Endothelial cell of umbilical vein (primary cell): ENCODE data around the gene ROPN1. TPM values are rescaled to one million over a fixed set of nuclear protein-coding genes. Genes with fewer than 3 reads are reported as not detected.

Source experiments
- BruUV-seq: library from RNA; stranded (reverse); fragments of 400-500 nt; replicated peaks from 2 replicates; lab custom pipeline; 2021; lab: Mats Ljungman, UMichigan
- CTCF ChIA-PET: fragments of 300-600, 350-600 bp; sonication (Branson Sonifier 250); formaldehyde crosslinking; loops from one replicate; lab custom pipeline; 2021; ENCODE audit warnings: antibody characterized with exemption, inconsistent platforms; lab: Charles Lee
- POLR2A ChIA-PET: fragments of 300-600, 350-600 bp; sonication (Branson Sonifier 250); formaldehyde crosslinking; loops from one replicate; lab custom pipeline; 2021; ENCODE audit warnings: antibody characterized with exemption, inconsistent platforms; lab: Charles Lee
- DNase-seq: peaks from one replicate; pipeline ENCODE4 v3.0.0-alpha.2; 2011; ENCODE audit warnings: low read depth, low spot score
- FAIRE-seq: peaks from 2 replicates; lab custom pipeline; 2011; peaks lifted over from hg19 to GRCh38; lab: Jason Lieb, UNC
- H2AFZ ChIP-seq: 2 replicates; pipeline ENCODE4 v1.6.0; 2012; ENCODE audit warnings: low read depth, low read length, control low read depth, inconsistent platforms
- H3K27ac ChIP-seq: 2 replicates; pipeline ENCODE4 v1.5.1; 2011; ENCODE audit warnings: low read depth, mild to moderate bottlenecking, control low read depth, low read length, moderate library complexity; ENCODE audit not compliant: insufficient read depth
- H3K27me3 ChIP-seq, 2 experiments: 2 replicates each; pipeline versions ENCODE4 v1.6.0 to v1.6.1; 2011; ENCODE audit warnings: low read length in 2 of 2, mixed read lengths in 1 of 2; ENCODE audit not compliant: control insufficient read depth in 2 of 2, insufficient read depth in 2 of 2
- H3K36me3 ChIP-seq, 2 experiments: 2 replicates in 1 of 2; 3 replicates in 1 of 2; pipeline ENCODE4 v1.5.1; 2011; ENCODE audit warnings: low read length in 2 of 2, mild to moderate bottlenecking in 1 of 2, moderate library complexity in 1 of 2; ENCODE audit not compliant: control insufficient read depth in 2 of 2, insufficient read depth in 2 of 2; ENCODE audit errors: extremely low read depth in 1 of 2
- H3K4me1 ChIP-seq: 3 replicates; pipeline ENCODE4 v1.5.1; 2011; ENCODE audit warnings: mild to moderate bottlenecking, low read length; ENCODE audit not compliant: control insufficient read depth, insufficient read depth; ENCODE audit errors: extremely low read depth
- H3K4me2 ChIP-seq: 2 replicates; pipeline ENCODE4 v1.6.1; 2011; ENCODE audit warnings: low read length, control low read depth, mixed read lengths; ENCODE audit not compliant: insufficient read depth
- H3K4me3 ChIP-seq, 3 experiments: fragments of 200-600 bp in 1 of 3; sonication (generic), shearing (Covaris generic) in 1 of 3; replicated peaks in 1 of 3; 2 replicates each; pipeline ENCODE4 v1.5.1; 2011 to 2016; ENCODE audit warnings: control low read depth in 3 of 3, low read length in 3 of 3, mild to moderate bottlenecking in 2 of 3, inconsistent platforms in 1 of 3, low read depth in 1 of 3, moderate library complexity in 1 of 3; ENCODE audit not compliant: insufficient read depth in 1 of 3
- H3K79me2 ChIP-seq: 2 replicates; pipeline ENCODE4 v1.6.0; 2012; ENCODE audit warnings: low read length, inconsistent platforms; ENCODE audit not compliant: control insufficient read depth, insufficient read depth
- H3K9ac ChIP-seq: replicated peaks from 2 replicates; pipeline ENCODE3; 2011; ENCODE audit warnings: low read length, control low read depth; ENCODE audit not compliant: insufficient read depth; ENCODE audit errors: extremely low read depth
- H3K9me1 ChIP-seq: replicated peaks from 3 replicates; pipeline ENCODE4 v1.6.0; 2011; ENCODE audit warnings: mild to moderate bottlenecking, low read length; ENCODE audit not compliant: control insufficient read depth, insufficient read depth; ENCODE audit errors: extremely low read depth
- H3K9me3 ChIP-seq: replicated peaks from 2 replicates; pipeline ENCODE4 v1.5.1; 2012; ENCODE audit warnings: low read length, inconsistent platforms; ENCODE audit not compliant: control insufficient read depth, insufficient read depth
- H4K20me1 ChIP-seq: replicated peaks from 2 replicates; pipeline ENCODE3; 2011; ENCODE audit warnings: mild to moderate bottlenecking, low read length; ENCODE audit not compliant: control insufficient read depth, insufficient read depth; ENCODE audit errors: extremely low read depth
- CTCF ChIP-seq, 2 donors: IDR thresholded peaks; 1 replicate in 1 of 2; 2 replicates in 1 of 2; pipeline ENCODE4 v1.5.1; 2011; ENCODE audit warnings: low read length in 2 of 2, mild to moderate bottlenecking in 2 of 2, moderate library complexity in 2 of 2, control low read depth in 1 of 2, inconsistent platforms in 1 of 2, low read depth in 1 of 2; ENCODE audit not compliant: insufficient read depth in 1 of 2; ENCODE audit errors: extremely low read depth in 1 of 2
- EZH2 ChIP-seq: IDR thresholded peaks from 2 replicates; pipeline ENCODE4 v1.6.1; 2012; ENCODE audit warnings: borderline replicate concordance, low read depth, mild to moderate bottlenecking, moderate library complexity, low read length, inconsistent platforms; ENCODE audit not compliant: severe bottlenecking
- FOS ChIP-seq: IDR thresholded peaks from 2 replicates; pipeline ENCODE4 v1.6.1; 2011; ENCODE audit warnings: mild to moderate bottlenecking, low read length, moderate library complexity, borderline replicate concordance; ENCODE audit not compliant: insufficient read depth
- GATA2 ChIP-seq: IDR thresholded peaks from 2 replicates; pipeline ENCODE4 v1.7.0; 2011; ENCODE audit warnings: low read depth, mild to moderate bottlenecking, moderate library complexity, mixed read lengths, low read length; ENCODE audit not compliant: insufficient read length, insufficient read depth
- JUN ChIP-seq: IDR thresholded peaks from 2 replicates; pipeline ENCODE4 v1.6.1; 2011; ENCODE audit warnings: borderline replicate concordance, low read depth; ENCODE audit not compliant: insufficient read length, insufficient read depth
- MAX ChIP-seq: IDR thresholded peaks from 2 replicates; pipeline ENCODE4 v1.6.1; 2011; ENCODE audit not compliant: insufficient read depth, insufficient read length
- MYC ChIP-seq: IDR thresholded peaks from one replicate; pipeline ENCODE4 v1.6.1; 2011; ENCODE audit warnings: mild to moderate bottlenecking, low read depth, low read length
- POLR2A ChIP-seq: IDR thresholded peaks from 2 replicates; pipeline ENCODE4 v1.6.1; 2012; ENCODE audit warnings: low read depth, mild to moderate bottlenecking, control low read depth, low read length
- POLR2AphosphoS5 ChIP-seq: IDR thresholded peaks from 2 replicates; pipeline ENCODE4 v1.6.1; 2012; ENCODE audit warnings: low read depth, mild to moderate bottlenecking, control low read depth, low read length, moderate library complexity; ENCODE audit not compliant: insufficient read depth
- dilution Hi-C: fragments of 300-500 bp; cut with MboI; formaldehyde crosslinking; loops from one replicate; pipeline ENCODE4 v1.15.0; 2019; ENCODE audit warnings: low sequenced_read_pairs; ENCODE audit not compliant: extremely low pct_ligation_motif_present
- intact Hi-C: fragments of 100-400 bp; cut with micrococcal nuclease; formaldehyde crosslinking; loops from one replicate; pipeline ENCODE4 v1.10.0; 2022
- polyA plus RNA-seq, 4 experiments: library from polyadenylated mRNA; depleted of rRNA in 3 of 4; stranded (reverse) in 3 of 4; unstranded in 1 of 4; fragments of >200 nt; gene quantifications; 2 replicates each; pipeline versions ENCODE4 v1.2.1 to v1.2.3, GENCODE V29; 2011 to 2012; ENCODE audit warnings: missing spikeins in 1 of 4
- total RNA-seq: library from RNA; stranded (reverse); gene quantifications from 2 replicates; pipeline ENCODE4 v1.2.3, GENCODE V29; 2021

Gene ROPN1
- total and polyA plus RNA-seq, 2 donors (not counting 3 experiments of a cell fraction or from before 2014, with no cell fraction given) = not detected

- peaks cover 0 to 13% of the 10 kb centered on the region in 2 experiments for H3K36me3 ChIP-seq
- H3K4me2 ChIP-seq = no peak overlapping the region
- no peak overlapping the region for H3K4me3 ChIP-seq
- no peaks in the 10 kb centered on the region for H3K9me1 ChIP-seq
- no peak overlapping the region for H2AFZ ChIP-seq
- H3K9me3 ChIP-seq = no peaks in the 10 kb centered on the region
- H3K27me3 ChIP-seq = no peaks in the 10 kb centered on the region
- FAIRE-seq (no peak), DNase-seq (no peak)
- no peaks in the 10 kb centered on the region for H4K20me1 ChIP-seq
- intact Hi-C loops = no loop called here
- no peak overlapping the region for H3K27ac ChIP-seq
- TF ChIP-seq GATA2 (no peak), MYC (no peak), POLR2AphosphoS5 (no peak), POLR2A (no peak), MAX (no peak), JUN (no peak), FOS (no peak)
- ChIA-PET POLR2A (no interaction called here), CTCF (no interaction called here)
- H3K4me1 ChIP-seq = no peaks in the 10 kb centered on the region
- no TSS peak for BruUV-seq
- H3K79me2 ChIP-seq = no peaks in the 10 kb centered on the region
- no peak overlapping the region for H3K9ac ChIP-seq
- dilution Hi-C loops = no loop called here
Measured at GRCh38 chr3:123934250-123934649, 57.7 kb downstream of the ROPN1 start.

GRCh38 chr3:123930445-123930844 lies 61.5 kb downstream of the ROPN1 start:
- Histone ChIP-seq H3K9me3 (no peaks in the 10 kb centered on the region), H3K27ac (no peak overlapping the region), H3K4me2 (no peak overlapping the region), H3K36me3 (peaks cover 0 to 9% of the 10 kb centered on the region in 2 experiments), H3K27me3 (no peaks in the 10 kb centered on the region), H3K4me1 (no peaks in the 10 kb centered on the region), H3K9me1 (no peaks in the 10 kb centered on the region), H3K79me2 (no peaks in the 10 kb centered on the region), H3K9ac (no peak overlapping the region), H4K20me1 (no peaks in the 10 kb centered on the region), H2AFZ (no peak overlapping the region), H3K4me3 (no peak overlapping the region)
- intact Hi-C loops = no loop called here
- no TSS peak for BruUV-seq
- dilution Hi-C loops = no loop called here
- CTCF ChIA-PET = interaction anchor here (1.0 kb wide), 1 partner anchor 10 kb away, joined by 3 read pairs; no protein-coding TSS in a partner anchor
- POLR2A ChIA-PET = no interaction called here
- no peak for DNase-seq
- TF ChIP-seq POLR2A (no peak), MAX (no peak), GATA2 (no peak), POLR2AphosphoS5 (no peak), MYC (no peak), CTCF (IDR thresholded peaks at IDR 0.05; ENCODE audit: extremely low read depth in 1 of 2, insufficient read depth in 1 of 2, low read depth in 1 of 2, low read length in 2 of 2) (no peak), FOS (no peak), EZH2 (no peak), JUN (no peak)
- no peak for FAIRE-seq
